Karpas-422 (cell line): Measurements from ENCODE around the gene MYZAP. TPM values are rescaled to one million over a fixed set of nuclear protein-coding genes. Genes with fewer than 3 reads are reported as not detected.

Experiments used
- DNase-seq: peaks from one replicate; pipeline ENCODE4 v3.0.0-alpha.2; 2015
- H2AFZ ChIP-seq: fragments of 200-600 bp; sonication (generic); 2 replicates; pipeline ENCODE4 v1.6.1; 2014; ENCODE audit warnings: antibody characterized with exemption, low read length, mixed read lengths
- H3K27ac ChIP-seq: fragments of 200-600 bp; sonication (generic); 2 replicates; pipeline ENCODE4 v1.5.1; 2014; ENCODE audit warnings: mild to moderate bottlenecking, low read length, moderate library complexity
- H3K27me3 ChIP-seq: fragments of 200-600 bp; sonication (generic); 2 replicates; pipeline ENCODE4 v1.6.1; 2014; ENCODE audit warnings: low read length, mixed read lengths
- H3K36me3 ChIP-seq: fragments of 200-600 bp; sonication (generic); 2 replicates; pipeline ENCODE4 v1.6.1; 2014; ENCODE audit warnings: low read length, mixed read lengths; ENCODE audit not compliant: insufficient read depth
- H3K4me1 ChIP-seq: fragments of 200-600 bp; sonication (generic); 2 replicates; pipeline ENCODE4 v1.6.1; 2014; ENCODE audit warnings: mild to moderate bottlenecking, low read length, mixed read lengths
- H3K4me2 ChIP-seq: fragments of 200-600 bp; sonication (generic); 2 replicates; pipeline ENCODE4 v1.6.1; 2014; ENCODE audit warnings: low read length, low read depth, mild to moderate bottlenecking; ENCODE audit not compliant: poor library complexity, severe bottlenecking
- H3K4me3 ChIP-seq: fragments of 200-600 bp; sonication (generic); 2 replicates; pipeline ENCODE4 v1.5.1; 2014; ENCODE audit warnings: mild to moderate bottlenecking, antibody characterized with exemption, low read length, mixed read lengths
- H3K79me2 ChIP-seq: fragments of 200-600 bp; sonication (generic); 2 replicates; pipeline ENCODE4 v1.6.1; 2014; ENCODE audit warnings: mild to moderate bottlenecking, low read length, mixed read lengths
- H3K9ac ChIP-seq: fragments of 200-600 bp; sonication (generic); 2 replicates; pipeline ENCODE4 v1.6.0; 2014; ENCODE audit warnings: low read length
- H3K9me2 ChIP-seq: fragments of 200-600 bp; sonication (generic), shearing (Covaris generic); replicated peaks from 2 replicates; pipeline ENCODE4 v1.6.0; 2014; ENCODE audit warnings: mild to moderate bottlenecking, low read length, moderate library complexity; ENCODE audit not compliant: insufficient read depth
- H3K9me3 ChIP-seq: fragments of 300-700, 200-600 bp; sonication (generic); 2 replicates; pipeline ENCODE4 v1.6.1; 2014; ENCODE audit warnings: low read length, mixed read lengths
- H4K20me1 ChIP-seq: fragments of 200-600 bp; sonication (generic); 2 replicates; pipeline ENCODE4 v1.6.1; 2014; ENCODE audit warnings: mild to moderate bottlenecking, antibody characterized with exemption, low read length, low read depth; ENCODE audit not compliant: insufficient read depth
- total RNA-seq: library from RNA; depleted of rRNA; stranded (reverse); fragments of >200 nt; shearing (Covaris generic); gene quantifications from 2 replicates; pipeline ENCODE4 v1.2.3, GENCODE V29; 2014; ENCODE audit warnings: low replicate concordance; rRNA removed

MYZAP gene
- not detected in 2 replicates for total RNA-seq

- no peak within 1 kb of the TSS for H3K9ac ChIP-seq
Measured at GRCh38 chr15:57591822-57592367, at the start of gene MYZAP. Gene MYZAP, plus strand, starts transcription at chr15:57591904. Its CDS starts 131 bp downstream, at chr15:57592035.

GRCh38 chr15:57542505-57542817 is 49.2 kb upstream of the MYZAP start:
- no peak for DNase-seq

More at GRCh38 chr15:57591822-57592367, at the start of gene MYZAP:
- H3K4me3 ChIP-seq: no peak within 1 kb of the TSS
- H3K27ac ChIP-seq: no peak within 1 kb of the TSS
- H3K4me1 ChIP-seq: no peaks in the 10 kb centered on the region
- H4K20me1 ChIP-seq: no peaks in the 10 kb centered on the region
- H3K79me2 ChIP-seq: no peaks in the 10 kb centered on the region
- no peak within 1 kb of the TSS for H2AFZ ChIP-seq
- H3K27me3 ChIP-seq: no peaks in the 10 kb centered on the region
- H3K9me2 ChIP-seq: no peaks in the 10 kb centered on the region
- H3K9me3 ChIP-seq: no peaks in the 10 kb centered on the region
- no peaks in the 10 kb centered on the region for H3K36me3 ChIP-seq
- H3K4me2 ChIP-seq: no peak within 1 kb of the TSS
- no peak for DNase-seq

GRCh38 chr15:57544848-57545480 is 46.7 kb upstream of the MYZAP start:
- Histone ChIP-seq H3K4me3 (no peak overlapping the region), H3K9me2 (no peaks in the 10 kb centered on the region), H4K20me1 (no peaks in the 10 kb centered on the region), H3K79me2 (no peaks in the 10 kb centered on the region), H2AFZ (no peak overlapping the region), H3K4me1 (no peaks in the 10 kb centered on the region), H3K4me2 (no peak overlapping the region), H3K27me3 (no peaks in the 10 kb centered on the region), H3K9ac (no peak overlapping the region), H3K9me3 (no peaks in the 10 kb centered on the region), H3K27ac (no peak overlapping the region), H3K36me3 (no peaks in the 10 kb centered on the region)
- DNase-seq: no peak

More at GRCh38 chr15:57542505-57542817, 49.2 kb upstream of the MYZAP start:
- Histone ChIP-seq H3K79me2 (no peaks in the 10 kb centered on the region), H3K4me3 (no peak overlapping the region), H3K9ac (no peak overlapping the region), H3K27me3 (no peaks in the 10 kb centered on the region), H3K9me3 (no peaks in the 10 kb centered on the region), H4K20me1 (no peaks in the 10 kb centered on the region), H2AFZ (no peak overlapping the region), H3K4me2 (no peak overlapping the region), H3K4me1 (no peaks in the 10 kb centered on the region), H3K9me2 (no peaks in the 10 kb centered on the region), H3K27ac (no peak overlapping the region), H3K36me3 (no peaks in the 10 kb centered on the region)

- no peaks in the 10 kb centered on the region for H3K4me1 ChIP-seq
- no peaks in the 10 kb centered on the region for H4K20me1 ChIP-seq
- no peak overlapping the region for H2AFZ ChIP-seq
- no peak overlapping the region for H3K27ac ChIP-seq
- no peak overlapping the region for H3K4me3 ChIP-seq
- no peaks in the 10 kb centered on the region for H3K27me3 ChIP-seq
- H3K4me2 ChIP-seq: no peak overlapping the region
- no peaks in the 10 kb centered on the region for H3K36me3 ChIP-seq
- DNase-seq: no peak
- H3K9ac ChIP-seq: no peak overlapping the region
- H3K9me3 ChIP-seq: no peaks in the 10 kb centered on the region
- no peaks in the 10 kb centered on the region for H3K79me2 ChIP-seq
- H3K9me2 ChIP-seq: no peaks in the 10 kb centered on the region
Measured at GRCh38 chr15:57545995-57546394, 45.7 kb upstream of the MYZAP start.

- no peak overlapping the region for H3K27ac ChIP-seq
- no peaks in the 10 kb centered on the region for H3K9me3 ChIP-seq
- H3K27me3 ChIP-seq: no peaks in the 10 kb centered on the region
- H3K36me3 ChIP-seq: no peaks in the 10 kb centered on the region
- DNase-seq: no peak
- no peak overlapping the region for H3K4me2 ChIP-seq
- no peaks in the 10 kb centered on the region for H3K79me2 ChIP-seq
- H3K4me3 ChIP-seq: no peak overlapping the region
- no peak overlapping the region for H3K9ac ChIP-seq
- H3K4me1 ChIP-seq: no peaks in the 10 kb centered on the region
- no peaks in the 10 kb centered on the region for H4K20me1 ChIP-seq
- H2AFZ ChIP-seq: no peak overlapping the region
- H3K9me2 ChIP-seq: no peaks in the 10 kb centered on the region
Measured at GRCh38 chr15:57547243-57547755, 44.4 kb upstream of the MYZAP start.

GRCh38 chr15:57548351-57548750 is 43.4 kb upstream of the MYZAP start:
- Histone ChIP-seq H3K4me3 (no peak overlapping the region), H3K9ac (no peak overlapping the region), H3K9me2 (no peaks in the 10 kb centered on the region), H3K4me2 (no peak overlapping the region), H3K36me3 (no peaks in the 10 kb centered on the region), H3K4me1 (no peaks in the 10 kb centered on the region), H3K27me3 (no peaks in the 10 kb centered on the region), H3K79me2 (no peaks in the 10 kb centered on the region), H2AFZ (no peak overlapping the region), H3K9me3 (no peaks in the 10 kb centered on the region), H3K27ac (no peak overlapping the region), H4K20me1 (no peaks in the 10 kb centered on the region)
- DNase-seq: no peak

- H3K4me3 ChIP-seq: no peak overlapping the region
- H3K4me2 ChIP-seq: no peak overlapping the region
- H2AFZ ChIP-seq: no peak overlapping the region
- no peaks in the 10 kb centered on the region for H3K36me3 ChIP-seq
- no peak overlapping the region for H3K27ac ChIP-seq
- no peak for DNase-seq
- no peaks in the 10 kb centered on the region for H3K9me2 ChIP-seq
- no peaks in the 10 kb centered on the region for H3K27me3 ChIP-seq
- H3K9ac ChIP-seq: no peak overlapping the region
- no peaks in the 10 kb centered on the region for H3K79me2 ChIP-seq
- no peaks in the 10 kb centered on the region for H3K4me1 ChIP-seq
- no peaks in the 10 kb centered on the region for H4K20me1 ChIP-seq
- H3K9me3 ChIP-seq: no peaks in the 10 kb centered on the region
Measured at GRCh38 chr15:57548835-57549234, 42.9 kb upstream of the MYZAP start.

- H3K9me2 ChIP-seq: no peaks in the 10 kb centered on the region
- H3K79me2 ChIP-seq: no peaks in the 10 kb centered on the region
- H3K4me1 ChIP-seq: no peaks in the 10 kb centered on the region
- H3K4me2 ChIP-seq: no peak overlapping the region
- H3K9me3 ChIP-seq: no peaks in the 10 kb centered on the region
- H2AFZ ChIP-seq: no peak overlapping the region
- H3K36me3 ChIP-seq: no peaks in the 10 kb centered on the region
- H3K9ac ChIP-seq: no peak overlapping the region
- no peaks in the 10 kb centered on the region for H4K20me1 ChIP-seq
- H3K27ac ChIP-seq: no peak overlapping the region
- H3K27me3 ChIP-seq: no peaks in the 10 kb centered on the region
- DNase-seq: no peak
- H3K4me3 ChIP-seq: no peak overlapping the region
Measured at GRCh38 chr15:57549935-57550334, 41.8 kb upstream of the MYZAP start.
